GM23338 (cell line): ENCODE measurements around the gene REPIN1. TPM values are rescaled to one million over a fixed set of nuclear protein-coding genes. Genes with fewer than 3 reads are reported as not detected.

ENCODE experiments used
- ATAC-seq: fragments of 200-7000 bp; cut with Tn5 transposase; 3 replicates; pipeline ENCODE4 v1.9.1; 2020
- DNase-seq: peaks from one replicate; pipeline ENCODE4 v3.0.0-alpha.2; 2015; ENCODE audit warnings: low spot score
- H2AFZ ChIP-seq: fragments of 200-600 bp; sonication (generic); 2 replicates; pipeline ENCODE4 v1.8.0; 2016; ENCODE audit warnings: antibody characterized with exemption, mild to moderate bottlenecking, moderate library complexity
- H3F3A ChIP-seq: fragments of 200-600 bp; sonication (generic); replicated peaks from 2 replicates; pipeline ENCODE4 v1.8.0; 2017; ENCODE audit warnings: antibody characterized with exemption, mixed run types, low read depth
- H3K27ac ChIP-seq: fragments of 200-600 bp; sonication (generic); 2 replicates; pipeline ENCODE4 v1.6.1; 2016; ENCODE audit warnings: low read depth
- H3K27me3 ChIP-seq: fragments of 200-600 bp; sonication (generic); 2 replicates; pipeline ENCODE4 v1.8.0; 2016; ENCODE audit warnings: mild to moderate bottlenecking, mixed run types, moderate library complexity; ENCODE audit not compliant: insufficient read depth
- H3K36me3 ChIP-seq: fragments of 200-600 bp; sonication (generic); 2 replicates; pipeline ENCODE4 v1.8.0; 2016; ENCODE audit warnings: mild to moderate bottlenecking; ENCODE audit not compliant: insufficient read depth
- H3K4me1 ChIP-seq: fragments of 200-600 bp; sonication (generic); 2 replicates; pipeline ENCODE4 v1.8.0; 2016; ENCODE audit warnings: mild to moderate bottlenecking, moderate library complexity; ENCODE audit not compliant: insufficient read depth
- H3K4me2 ChIP-seq: fragments of 200-600 bp; sonication (generic); 2 replicates; pipeline ENCODE4 v1.7.1; 2017; ENCODE audit warnings: mixed run types
- H3K4me3 ChIP-seq: fragments of 200-600 bp; sonication (generic); 2 replicates; pipeline ENCODE4 v1.6.1; 2016; ENCODE audit warnings: mixed run types
- H3K79me2 ChIP-seq: fragments of 200-600 bp; sonication (generic); replicated peaks from 2 replicates; pipeline ENCODE4 v1.8.0; 2017; ENCODE audit warnings: mild to moderate bottlenecking; ENCODE audit not compliant: insufficient read depth
- H3K9me2 ChIP-seq: fragments of 200-600 bp; sonication (generic); 2 replicates; pipeline ENCODE4 v1.8.0; 2017; ENCODE audit not compliant: insufficient read depth
- H4K20me1 ChIP-seq: fragments of 200-600 bp; sonication (generic); replicated peaks from 2 replicates; pipeline ENCODE4 v1.8.0; 2017; ENCODE audit warnings: mild to moderate bottlenecking; ENCODE audit not compliant: insufficient read depth
- H3K27ac Mint-ChIP-seq: 2 replicates; pipeline ENCODE4 v1.8.0; 2020; ENCODE audit warnings: inconsistent platforms, mild to moderate bottlenecking, moderate library complexity, mixed read lengths
- H3K27me3 Mint-ChIP-seq: 3 replicates; pipeline ENCODE4 v1.8.0; 2022; ENCODE audit warnings: low read depth, mild to moderate bottlenecking, moderate library complexity, mixed read lengths, inconsistent platforms; ENCODE audit not compliant: insufficient read depth, poor library complexity
- H3K36me3 Mint-ChIP-seq: 3 replicates; pipeline ENCODE4 v1.8.0; 2021; ENCODE audit warnings: low read depth, mild to moderate bottlenecking, inconsistent platforms, moderate library complexity, mixed read lengths
- H3K4me1 Mint-ChIP-seq: 3 replicates; pipeline ENCODE4 v1.8.0; 2020; ENCODE audit warnings: mild to moderate bottlenecking, inconsistent platforms, mixed read lengths
- H3K4me3 Mint-ChIP-seq: 3 replicates; pipeline ENCODE4 v1.8.0; 2021; ENCODE audit warnings: moderate library complexity, mild to moderate bottlenecking, inconsistent platforms, mixed read lengths
- H3K9me3 Mint-ChIP-seq: 3 replicates; pipeline ENCODE4 v1.8.0; 2020; ENCODE audit warnings: moderate library complexity, mild to moderate bottlenecking, inconsistent platforms, mixed read lengths
- CREB1 ChIP-seq: fragments of 250-450 bp; sonication (Bioruptor Pico); IDR thresholded peaks from 2 replicates; pipeline ENCODE4 v1.5.0; 2020; ENCODE audit warnings: low read depth, mild to moderate bottlenecking, moderate library complexity
- EZH2 ChIP-seq: fragments of 200-600 bp; sonication (generic); IDR thresholded peaks from one replicate; pipeline ENCODE4 v1.8.0; 2017; ENCODE audit warnings: antibody characterized with exemption, mild to moderate bottlenecking, low read depth; ENCODE audit not compliant: unreplicated experiment
- EZH2phosphoT487 ChIP-seq: fragments of 200-600 bp; sonication (generic); IDR thresholded peaks from one replicate; pipeline ENCODE4 v1.8.1; 2018; ENCODE audit warnings: antibody characterized with exemption; ENCODE audit not compliant: unreplicated experiment
- JUNB ChIP-seq: IDR thresholded peaks from one replicate; pipeline ENCODE4 v1.6.1; 2016; ENCODE audit warnings: antibody characterized with exemption; ENCODE audit not compliant: unreplicated experiment
- NANOG ChIP-seq: IDR thresholded peaks from 2 replicates; pipeline ENCODE4 v1.6.1; 2016; ENCODE audit warnings: antibody characterized with exemption, borderline replicate concordance
- POLR2AphosphoS5 ChIP-seq: IDR thresholded peaks from 2 replicates; pipeline ENCODE4 v1.6.1; 2016; ENCODE audit warnings: antibody characterized with exemption, low read depth
- STAT1 ChIP-seq: IDR thresholded peaks from one replicate; pipeline ENCODE4 v1.6.1; 2016; ENCODE audit warnings: antibody characterized with exemption; ENCODE audit not compliant: unreplicated experiment
- ZNF114 ChIP-seq: fragments of 250-450 bp; sonication (Bioruptor Pico); IDR thresholded peaks from 2 replicates; pipeline ENCODE4 v1.5.0; 2020; ENCODE audit warnings: mild to moderate bottlenecking, moderate library complexity
- ZNF331 ChIP-seq: fragments of 250-450 bp; sonication (Bioruptor Pico); IDR thresholded peaks from 2 replicates; pipeline ENCODE4 v1.5.0; 2020; ENCODE audit warnings: low read depth, mild to moderate bottlenecking, moderate library complexity
- polyA plus RNA-seq: library from polyadenylated mRNA; unstranded; fragments of >200 nt; fragmentation: Nextera tagmentation; extraction: Ambion mirVana; gene quantifications from 2 replicates; pipeline ENCODE4 v1.2.1, GENCODE V29; 2016
- total RNA-seq: library from RNA; depleted of rRNA; stranded (reverse); fragments of >200 nt; shearing (Covaris generic); gene quantifications from 2 replicates; pipeline ENCODE4 v1.2.3, GENCODE V29; 2014
- TF ChIP-seq, protein P1 (sequence below): IDR thresholded peaks from 2 replicates; pipeline ENCODE4 v1.6.1; 2016; ENCODE audit warnings: antibody characterized with exemption
- TF ChIP-seq, protein P2 (sequence below): fragments of 250-450 bp; sonication (Bioruptor Pico); IDR thresholded peaks from 2 replicates; pipeline ENCODE4 v1.5.0; 2020; ENCODE audit warnings: mild to moderate bottlenecking, moderate library complexity
- TF ChIP-seq, protein P3 (sequence below): IDR thresholded peaks from one replicate; pipeline ENCODE4 v1.6.1; 2018; ENCODE audit warnings: antibody characterized with exemption; ENCODE audit not compliant: unreplicated experiment
- TF ChIP-seq, protein P4 (sequence below), 2 experiments: fragments of 200-600 bp in 1 of 2; sonication (generic) in 1 of 2; conservative IDR thresholded peaks; 2 replicates each; pipeline versions ENCODE4 v1.5.1 to v1.6.1; 2016 to 2017; ENCODE audit warnings: antibody characterized with exemption in 2 of 2, low read depth in 2 of 2, mild to moderate bottlenecking in 2 of 2, moderate library complexity in 1 of 2

The REPIN1 gene
- total and polyA plus RNA-seq, 2 experiments from 2014 or later = 29.8 to 156 TPM

DNA sequence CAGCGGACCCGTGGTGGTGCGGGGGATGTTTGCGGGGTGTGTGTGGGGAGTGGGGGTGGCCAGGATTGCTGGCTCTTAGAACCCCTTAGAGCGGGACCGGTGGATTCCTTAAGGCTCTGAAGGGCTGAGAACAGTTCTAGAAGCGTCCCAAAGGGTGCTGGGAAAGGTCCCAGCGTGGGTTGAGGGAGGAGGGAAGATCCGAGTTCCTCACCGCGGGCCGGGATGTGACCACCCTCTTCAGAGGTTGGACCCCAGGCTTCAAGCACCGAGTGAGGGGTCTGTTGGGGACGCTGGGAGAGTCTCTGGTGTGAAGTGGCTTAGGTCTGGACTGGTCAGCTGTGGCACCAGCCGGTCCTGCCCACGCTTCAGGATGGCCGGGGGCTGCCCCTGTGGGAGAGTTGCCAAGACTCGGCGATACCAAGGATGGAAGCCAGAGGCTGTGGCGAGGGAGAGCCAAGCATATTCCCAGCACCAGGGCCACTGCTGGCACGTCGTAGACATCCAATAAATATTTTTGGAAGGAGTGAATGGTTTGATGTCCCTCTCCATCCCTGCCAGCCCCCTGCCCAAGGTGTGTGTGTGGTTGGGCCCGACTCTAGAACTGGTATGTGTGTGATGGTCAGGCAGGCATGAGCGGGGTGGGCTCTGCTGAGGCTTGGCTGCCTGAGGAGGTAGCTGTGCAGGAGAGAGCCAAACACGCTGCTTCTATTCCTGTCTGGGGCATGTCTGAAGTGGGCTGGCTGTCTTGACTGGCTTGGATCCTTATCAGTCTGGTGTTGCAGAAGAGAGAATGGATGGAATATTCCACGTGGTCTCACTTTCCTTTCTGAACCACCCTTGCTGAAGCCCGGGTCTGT is 29.7 kb downstream of the REPIN1 start:
- Histone ChIP-seq H3K36me3 (peaks cover 4% of the 10 kb centered on the region; the same call in 1 of the 2 replicates), H4K20me1 (no peaks in the 10 kb centered on the region), H3K4me1 (peaks cover 65% of the 10 kb centered on the region), H3K9me2 (no peaks in the 10 kb centered on the region), H3K27me3 (no peaks in the 10 kb centered on the region), H3K79me2 (peaks cover 23% of the 10 kb centered on the region), H3K4me2 (no peak overlapping the region), H3K4me3 (no peak overlapping the region), H2AFZ (no peak overlapping the region), H3K27ac (peak overlapping the region; percentile 99; the same call in 1 of the 2 replicates), H3F3A (peaks cover 41% of the 10 kb centered on the region)
- peaks cover 14% of the 10 kb centered on the region for H3K27me3 Mint-ChIP-seq
- peaks cover 76% of the 10 kb centered on the region for H3K4me1 Mint-ChIP-seq
- no peak for ATAC-seq
- no peak for DNase-seq
- H3K36me3 Mint-ChIP-seq = peaks cover 40% of the 10 kb centered on the region
- H3K4me3 Mint-ChIP-seq = no peak overlapping the region
- TF ChIP-seq POLR2AphosphoS5 (no peak), ZNF114 (CRISPR knock-in tag) (no peak), STAT1 (no peak), CREB1 (no peak), EZH2 (no peak), JUNB (no peak), EZH2phosphoT487 (no peak), NANOG (no peak), ZNF331 (CRISPR knock-in tag) (no peak)
- TF ChIP-seq, protein P1, sequence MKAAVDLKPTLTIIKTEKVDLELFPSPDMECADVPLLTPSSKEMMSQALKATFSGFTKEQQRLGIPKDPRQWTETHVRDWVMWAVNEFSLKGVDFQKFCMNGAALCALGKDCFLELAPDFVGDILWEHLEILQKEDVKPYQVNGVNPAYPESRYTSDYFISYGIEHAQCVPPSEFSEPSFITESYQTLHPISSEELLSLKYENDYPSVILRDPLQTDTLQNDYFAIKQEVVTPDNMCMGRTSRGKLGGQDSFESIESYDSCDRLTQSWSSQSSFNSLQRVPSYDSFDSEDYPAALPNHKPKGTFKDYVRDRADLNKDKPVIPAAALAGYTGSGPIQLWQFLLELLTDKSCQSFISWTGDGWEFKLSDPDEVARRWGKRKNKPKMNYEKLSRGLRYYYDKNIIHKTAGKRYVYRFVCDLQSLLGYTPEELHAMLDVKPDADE = no peak
- TF ChIP-seq, protein P2, sequence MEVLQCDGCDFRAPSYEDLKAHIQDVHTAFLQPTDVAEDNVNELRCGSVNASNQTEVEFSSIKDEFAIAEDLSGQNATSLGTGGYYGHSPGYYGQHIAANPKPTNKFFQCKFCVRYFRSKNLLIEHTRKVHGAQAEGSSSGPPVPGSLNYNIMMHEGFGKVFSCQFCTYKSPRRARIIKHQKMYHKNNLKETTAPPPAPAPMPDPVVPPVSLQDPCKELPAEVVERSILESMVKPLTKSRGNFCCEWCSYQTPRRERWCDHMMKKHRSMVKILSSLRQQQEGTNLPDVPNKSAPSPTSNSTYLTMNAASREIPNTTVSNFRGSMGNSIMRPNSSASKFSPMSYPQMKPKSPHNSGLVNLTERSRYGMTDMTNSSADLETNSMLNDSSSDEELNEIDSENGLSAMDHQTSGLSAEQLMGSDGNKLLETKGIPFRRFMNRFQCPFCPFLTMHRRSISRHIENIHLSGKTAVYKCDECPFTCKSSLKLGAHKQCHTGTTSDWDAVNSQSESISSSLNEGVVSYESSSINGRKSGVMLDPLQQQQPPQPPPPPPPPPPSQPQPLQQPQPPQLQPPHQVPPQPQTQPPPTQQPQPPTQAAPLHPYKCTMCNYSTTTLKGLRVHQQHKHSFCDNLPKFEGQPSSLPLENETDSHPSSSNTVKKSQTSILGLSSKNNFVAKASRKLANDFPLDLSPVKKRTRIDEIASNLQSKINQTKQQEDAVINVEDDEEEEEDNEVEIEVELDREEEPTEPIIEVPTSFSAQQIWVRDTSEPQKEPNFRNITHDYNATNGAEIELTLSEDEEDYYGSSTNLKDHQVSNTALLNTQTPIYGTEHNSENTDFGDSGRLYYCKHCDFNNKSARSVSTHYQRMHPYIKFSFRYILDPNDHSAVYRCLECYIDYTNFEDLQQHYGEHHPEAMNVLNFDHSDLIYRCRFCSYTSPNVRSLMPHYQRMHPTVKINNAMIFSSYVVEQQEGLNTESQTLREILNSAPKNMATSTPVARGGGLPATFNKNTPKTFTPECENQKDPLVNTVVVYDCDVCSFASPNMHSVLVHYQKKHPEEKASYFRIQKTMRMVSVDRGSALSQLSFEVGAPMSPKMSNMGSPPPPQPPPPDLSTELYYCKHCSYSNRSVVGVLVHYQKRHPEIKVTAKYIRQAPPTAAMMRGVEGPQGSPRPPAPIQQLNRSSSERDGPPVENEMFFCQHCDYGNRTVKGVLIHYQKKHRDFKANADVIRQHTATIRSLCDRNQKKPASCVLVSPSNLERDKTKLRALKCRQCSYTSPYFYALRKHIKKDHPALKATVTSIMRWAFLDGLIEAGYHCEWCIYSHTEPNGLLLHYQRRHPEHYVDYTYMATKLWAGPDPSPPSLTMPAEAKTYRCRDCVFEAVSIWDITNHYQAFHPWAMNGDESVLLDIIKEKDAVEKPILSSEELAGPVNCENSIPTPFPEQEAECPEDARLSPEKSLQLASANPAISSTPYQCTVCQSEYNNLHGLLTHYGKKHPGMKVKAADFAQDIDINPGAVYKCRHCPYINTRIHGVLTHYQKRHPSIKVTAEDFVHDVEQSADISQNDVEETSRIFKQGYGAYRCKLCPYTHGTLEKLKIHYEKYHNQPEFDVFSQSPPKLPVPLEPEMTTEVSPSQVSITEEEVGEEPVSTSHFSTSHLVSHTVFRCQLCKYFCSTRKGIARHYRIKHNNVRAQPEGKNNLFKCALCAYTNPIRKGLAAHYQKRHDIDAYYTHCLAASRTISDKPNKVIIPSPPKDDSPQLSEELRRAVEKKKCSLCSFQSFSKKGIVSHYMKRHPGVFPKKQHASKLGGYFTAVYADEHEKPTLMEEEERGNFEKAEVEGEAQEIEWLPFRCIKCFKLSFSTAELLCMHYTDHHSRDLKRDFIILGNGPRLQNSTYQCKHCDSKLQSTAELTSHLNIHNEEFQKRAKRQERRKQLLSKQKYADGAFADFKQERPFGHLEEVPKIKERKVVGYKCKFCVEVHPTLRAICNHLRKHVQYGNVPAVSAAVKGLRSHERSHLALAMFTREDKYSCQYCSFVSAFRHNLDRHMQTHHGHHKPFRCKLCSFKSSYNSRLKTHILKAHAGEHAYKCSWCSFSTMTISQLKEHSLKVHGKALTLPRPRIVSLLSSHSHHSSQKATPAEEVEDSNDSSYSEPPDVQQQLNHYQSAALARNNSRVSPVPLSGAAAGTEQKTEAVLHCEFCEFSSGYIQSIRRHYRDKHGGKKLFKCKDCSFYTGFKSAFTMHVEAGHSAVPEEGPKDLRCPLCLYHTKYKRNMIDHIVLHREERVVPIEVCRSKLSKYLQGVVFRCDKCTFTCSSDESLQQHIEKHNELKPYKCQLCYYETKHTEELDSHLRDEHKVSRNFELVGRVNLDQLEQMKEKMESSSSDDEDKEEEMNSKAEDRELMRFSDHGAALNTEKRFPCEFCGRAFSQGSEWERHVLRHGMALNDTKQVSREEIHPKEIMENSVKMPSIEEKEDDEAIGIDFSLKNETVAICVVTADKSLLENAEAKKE (CRISPR knock-in tag) = no peak
- TF ChIP-seq, protein P3, sequence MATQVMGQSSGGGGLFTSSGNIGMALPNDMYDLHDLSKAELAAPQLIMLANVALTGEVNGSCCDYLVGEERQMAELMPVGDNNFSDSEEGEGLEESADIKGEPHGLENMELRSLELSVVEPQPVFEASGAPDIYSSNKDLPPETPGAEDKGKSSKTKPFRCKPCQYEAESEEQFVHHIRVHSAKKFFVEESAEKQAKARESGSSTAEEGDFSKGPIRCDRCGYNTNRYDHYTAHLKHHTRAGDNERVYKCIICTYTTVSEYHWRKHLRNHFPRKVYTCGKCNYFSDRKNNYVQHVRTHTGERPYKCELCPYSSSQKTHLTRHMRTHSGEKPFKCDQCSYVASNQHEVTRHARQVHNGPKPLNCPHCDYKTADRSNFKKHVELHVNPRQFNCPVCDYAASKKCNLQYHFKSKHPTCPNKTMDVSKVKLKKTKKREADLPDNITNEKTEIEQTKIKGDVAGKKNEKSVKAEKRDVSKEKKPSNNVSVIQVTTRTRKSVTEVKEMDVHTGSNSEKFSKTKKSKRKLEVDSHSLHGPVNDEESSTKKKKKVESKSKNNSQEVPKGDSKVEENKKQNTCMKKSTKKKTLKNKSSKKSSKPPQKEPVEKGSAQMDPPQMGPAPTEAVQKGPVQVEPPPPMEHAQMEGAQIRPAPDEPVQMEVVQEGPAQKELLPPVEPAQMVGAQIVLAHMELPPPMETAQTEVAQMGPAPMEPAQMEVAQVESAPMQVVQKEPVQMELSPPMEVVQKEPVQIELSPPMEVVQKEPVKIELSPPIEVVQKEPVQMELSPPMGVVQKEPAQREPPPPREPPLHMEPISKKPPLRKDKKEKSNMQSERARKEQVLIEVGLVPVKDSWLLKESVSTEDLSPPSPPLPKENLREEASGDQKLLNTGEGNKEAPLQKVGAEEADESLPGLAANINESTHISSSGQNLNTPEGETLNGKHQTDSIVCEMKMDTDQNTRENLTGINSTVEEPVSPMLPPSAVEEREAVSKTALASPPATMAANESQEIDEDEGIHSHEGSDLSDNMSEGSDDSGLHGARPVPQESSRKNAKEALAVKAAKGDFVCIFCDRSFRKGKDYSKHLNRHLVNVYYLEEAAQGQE = no peak
- TF ChIP-seq, protein P4, sequence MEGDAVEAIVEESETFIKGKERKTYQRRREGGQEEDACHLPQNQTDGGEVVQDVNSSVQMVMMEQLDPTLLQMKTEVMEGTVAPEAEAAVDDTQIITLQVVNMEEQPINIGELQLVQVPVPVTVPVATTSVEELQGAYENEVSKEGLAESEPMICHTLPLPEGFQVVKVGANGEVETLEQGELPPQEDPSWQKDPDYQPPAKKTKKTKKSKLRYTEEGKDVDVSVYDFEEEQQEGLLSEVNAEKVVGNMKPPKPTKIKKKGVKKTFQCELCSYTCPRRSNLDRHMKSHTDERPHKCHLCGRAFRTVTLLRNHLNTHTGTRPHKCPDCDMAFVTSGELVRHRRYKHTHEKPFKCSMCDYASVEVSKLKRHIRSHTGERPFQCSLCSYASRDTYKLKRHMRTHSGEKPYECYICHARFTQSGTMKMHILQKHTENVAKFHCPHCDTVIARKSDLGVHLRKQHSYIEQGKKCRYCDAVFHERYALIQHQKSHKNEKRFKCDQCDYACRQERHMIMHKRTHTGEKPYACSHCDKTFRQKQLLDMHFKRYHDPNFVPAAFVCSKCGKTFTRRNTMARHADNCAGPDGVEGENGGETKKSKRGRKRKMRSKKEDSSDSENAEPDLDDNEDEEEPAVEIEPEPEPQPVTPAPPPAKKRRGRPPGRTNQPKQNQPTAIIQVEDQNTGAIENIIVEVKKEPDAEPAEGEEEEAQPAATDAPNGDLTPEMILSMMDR (conservative IDR thresholded peaks at IDR 0.05; ENCODE audit: low read depth in 2 of 2) = no peak
- H3K27ac Mint-ChIP-seq = peak overlapping the region; percentile 99
- H3K9me3 Mint-ChIP-seq = no peaks in the 10 kb centered on the region; the same call in 2 of the 3 replicates
